ENCODE data around the gene HDAC4. TPM values are rescaled to one million over a fixed set of nuclear protein-coding genes. Genes with fewer than 3 reads are reported as not detected.
A peak's percentile ranks its signal among the peaks of the same experiment; 100 is the strongest.

HDAC4 gene
- total and polyA plus RNA-seq, 9 of the 15 experiments (the other 6 are each of a cell fraction or from before 2014, with no cell fraction given), result 0.11 to 20.2 (median 4.0) TPM

DNA sequence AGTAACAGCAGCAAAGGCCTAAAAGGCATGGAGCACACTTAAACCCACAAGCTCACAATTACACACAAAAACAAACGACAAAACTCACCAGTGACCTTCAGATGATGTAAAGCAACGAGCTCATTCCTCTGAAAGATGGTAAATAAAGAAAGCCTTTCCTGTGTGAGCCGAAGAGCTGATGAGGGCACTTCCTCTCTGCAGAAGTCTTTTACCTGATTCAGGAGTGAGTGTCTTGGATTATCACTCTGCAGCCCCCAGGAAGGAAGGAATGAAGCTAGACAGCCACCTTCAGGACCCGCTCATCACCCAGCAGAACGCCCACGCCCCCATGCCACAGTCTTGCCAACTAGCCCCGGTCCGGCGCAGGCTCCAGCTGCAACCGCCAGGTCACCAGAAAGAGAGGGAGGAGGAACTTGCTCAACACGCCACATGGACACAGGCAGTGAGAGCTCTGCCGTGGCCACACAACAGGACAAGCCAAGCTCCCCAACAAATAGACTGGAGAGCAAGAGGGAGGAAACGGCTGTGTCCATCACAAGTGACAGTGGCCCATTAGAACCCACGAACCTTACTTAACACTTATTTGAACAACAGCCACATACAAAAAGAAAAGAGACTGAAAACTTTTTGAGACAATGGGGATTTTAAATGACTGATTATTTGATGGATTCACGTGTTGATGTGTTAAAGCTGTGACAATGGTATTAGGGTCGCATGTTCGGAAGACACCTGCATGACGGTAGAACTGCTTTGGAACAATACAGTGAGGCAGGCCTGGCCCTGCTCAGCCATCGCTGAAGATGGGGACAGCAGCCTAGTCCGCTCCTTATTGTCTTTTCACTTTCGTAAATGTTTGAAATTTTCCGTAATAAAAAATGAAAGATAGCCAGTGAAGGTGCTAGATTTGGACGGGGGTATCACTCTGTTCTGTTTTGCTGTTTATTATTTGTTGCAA, 127.3 kb downstream of the HDAC4 start (continued):
- TF ChIP-seq, protein P1, sequence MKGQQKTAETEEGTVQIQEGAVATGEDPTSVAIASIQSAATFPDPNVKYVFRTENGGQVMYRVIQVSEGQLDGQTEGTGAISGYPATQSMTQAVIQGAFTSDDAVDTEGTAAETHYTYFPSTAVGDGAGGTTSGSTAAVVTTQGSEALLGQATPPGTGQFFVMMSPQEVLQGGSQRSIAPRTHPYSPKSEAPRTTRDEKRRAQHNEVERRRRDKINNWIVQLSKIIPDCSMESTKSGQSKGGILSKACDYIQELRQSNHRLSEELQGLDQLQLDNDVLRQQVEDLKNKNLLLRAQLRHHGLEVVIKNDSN (CRISPR knock-in tag; IDR thresholded peaks at IDR 0.05), result no peak
- TF ChIP-seq, protein P2, sequence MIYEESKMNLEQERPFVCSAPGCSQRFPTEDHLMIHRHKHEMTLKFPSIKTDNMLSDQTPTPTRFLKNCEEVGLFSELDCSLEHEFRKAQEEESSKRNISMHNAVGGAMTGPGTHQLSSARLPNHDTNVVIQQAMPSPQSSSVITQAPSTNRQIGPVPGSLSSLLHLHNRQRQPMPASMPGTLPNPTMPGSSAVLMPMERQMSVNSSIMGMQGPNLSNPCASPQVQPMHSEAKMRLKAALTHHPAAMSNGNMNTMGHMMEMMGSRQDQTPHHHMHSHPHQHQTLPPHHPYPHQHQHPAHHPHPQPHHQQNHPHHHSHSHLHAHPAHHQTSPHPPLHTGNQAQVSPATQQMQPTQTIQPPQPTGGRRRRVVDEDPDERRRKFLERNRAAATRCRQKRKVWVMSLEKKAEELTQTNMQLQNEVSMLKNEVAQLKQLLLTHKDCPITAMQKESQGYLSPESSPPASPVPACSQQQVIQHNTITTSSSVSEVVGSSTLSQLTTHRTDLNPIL (CRISPR knock-in tag; IDR thresholded peaks at IDR 0.05), result no peak
- TF ChIP-seq ZBTB17 (CRISPR knock-in tag; IDR thresholded peaks at IDR 0.05), result no peak
- TF ChIP-seq CXXC5 (CRISPR knock-in tag; IDR thresholded peaks at IDR 0.05), result 0 out of 2 replicates have a peak, but pooled peaks have one; percentile 25
- TF ChIP-seq, protein P3, sequence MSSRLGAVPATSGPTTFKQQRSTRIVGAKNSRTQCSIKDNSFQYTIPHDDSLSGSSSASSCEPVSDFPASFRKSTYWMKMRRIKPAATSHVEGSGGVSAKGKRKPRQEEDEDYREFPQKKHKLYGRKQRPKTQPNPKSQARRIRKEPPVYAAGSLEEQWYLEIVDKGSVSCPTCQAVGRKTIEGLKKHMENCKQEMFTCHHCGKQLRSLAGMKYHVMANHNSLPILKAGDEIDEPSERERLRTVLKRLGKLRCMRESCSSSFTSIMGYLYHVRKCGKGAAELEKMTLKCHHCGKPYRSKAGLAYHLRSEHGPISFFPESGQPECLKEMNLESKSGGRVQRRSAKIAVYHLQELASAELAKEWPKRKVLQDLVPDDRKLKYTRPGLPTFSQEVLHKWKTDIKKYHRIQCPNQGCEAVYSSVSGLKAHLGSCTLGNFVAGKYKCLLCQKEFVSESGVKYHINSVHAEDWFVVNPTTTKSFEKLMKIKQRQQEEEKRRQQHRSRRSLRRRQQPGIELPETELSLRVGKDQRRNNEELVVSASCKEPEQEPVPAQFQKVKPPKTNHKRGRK (tag; IDR thresholded peaks at IDR 0.05), result no peak
- no peak for TF ChIP-seq ZFP1 (CRISPR knock-in tag; IDR thresholded peaks at IDR 0.05)
- no peak for TF ChIP-seq ELF4 (CRISPR knock-in tag; IDR thresholded peaks at IDR 0.05)
- TF ChIP-seq PHB2 (IDR thresholded peaks at IDR 0.05; ENCODE audit: low read depth), result no peak
- no peak for TF ChIP-seq ZNF41 (CRISPR knock-in tag; conservative IDR thresholded peaks at IDR 0.05)
